WERI-Rb-1 (cell line): ENCODE measurements around the gene L1CAM.

Experiments
- DNase-seq: peaks from one replicate; pipeline ENCODE4 v3.0.0-alpha.2; 2020
- H3K27ac ChIP-seq: fragments of 250-450 bp; sonication (Bioruptor Pico); 2 replicates; pipeline ENCODE4 v1.5.1; 2020; ENCODE audit warnings: mild to moderate bottlenecking, moderate library complexity
- H3K27me3 ChIP-seq: fragments of 250-450 bp; sonication (Bioruptor Pico); 2 replicates; pipeline ENCODE4 v1.5.1; 2021; ENCODE audit warnings: mild to moderate bottlenecking, low read depth, moderate library complexity; ENCODE audit not compliant: insufficient read depth, severe bottlenecking
- H3K36me3 ChIP-seq: fragments of 250-450 bp; sonication (Bioruptor Pico); 2 replicates; pipeline ENCODE4 v1.5.1; 2020; ENCODE audit warnings: mild to moderate bottlenecking, moderate library complexity
- H3K4me3 ChIP-seq: 2 replicates; pipeline ENCODE4 v1.5.1; 2011; ENCODE audit warnings: low read depth, mild to moderate bottlenecking, control low read depth, low read length
- H3K9me3 ChIP-seq: fragments of 250-450 bp; sonication (Bioruptor Pico); 2 replicates; pipeline ENCODE4 v1.5.1; 2021; ENCODE audit warnings: mild to moderate bottlenecking, moderate library complexity; ENCODE audit not compliant: severe bottlenecking
- TF ChIP-seq, protein P1 (sequence below): IDR thresholded peaks from 2 replicates; pipeline ENCODE4 v1.5.1; 2011; ENCODE audit warnings: low read depth, mild to moderate bottlenecking, control low read depth, inconsistent platforms, low read length

Gene L1CAM

DNA sequence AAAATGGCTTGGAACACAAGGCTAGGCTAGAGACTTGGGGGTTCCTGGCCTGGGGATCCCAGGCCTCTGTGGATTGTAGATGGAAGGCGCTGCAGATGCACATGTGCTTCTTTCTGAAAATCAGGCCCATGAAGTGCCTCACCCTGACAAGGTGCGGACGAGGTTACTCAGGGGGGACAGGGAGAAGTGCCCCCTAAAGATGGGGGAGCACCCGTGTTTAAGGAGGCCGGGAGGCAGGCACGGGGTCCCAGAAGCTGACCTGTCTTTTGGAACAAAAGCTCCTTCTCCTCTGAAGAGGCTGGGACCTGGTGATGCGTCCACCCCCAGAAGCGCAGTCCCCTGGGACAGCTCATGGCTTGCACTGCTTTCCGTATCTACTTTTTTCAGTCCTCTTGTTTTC, 58.1 kb downstream of the L1CAM start:
- H3K27ac ChIP-seq: no peak overlapping the region
- H3K4me3 ChIP-seq: no peak overlapping the region
- peaks cover 8% of the 10 kb centered on the region for H3K9me3 ChIP-seq
- no peaks in the 10 kb centered on the region; the same call in 1 of the 2 replicates for H3K36me3 ChIP-seq
- no peak for DNase-seq
- H3K27me3 ChIP-seq: peaks cover 26% of the 10 kb centered on the region
- TF ChIP-seq, protein P1, sequence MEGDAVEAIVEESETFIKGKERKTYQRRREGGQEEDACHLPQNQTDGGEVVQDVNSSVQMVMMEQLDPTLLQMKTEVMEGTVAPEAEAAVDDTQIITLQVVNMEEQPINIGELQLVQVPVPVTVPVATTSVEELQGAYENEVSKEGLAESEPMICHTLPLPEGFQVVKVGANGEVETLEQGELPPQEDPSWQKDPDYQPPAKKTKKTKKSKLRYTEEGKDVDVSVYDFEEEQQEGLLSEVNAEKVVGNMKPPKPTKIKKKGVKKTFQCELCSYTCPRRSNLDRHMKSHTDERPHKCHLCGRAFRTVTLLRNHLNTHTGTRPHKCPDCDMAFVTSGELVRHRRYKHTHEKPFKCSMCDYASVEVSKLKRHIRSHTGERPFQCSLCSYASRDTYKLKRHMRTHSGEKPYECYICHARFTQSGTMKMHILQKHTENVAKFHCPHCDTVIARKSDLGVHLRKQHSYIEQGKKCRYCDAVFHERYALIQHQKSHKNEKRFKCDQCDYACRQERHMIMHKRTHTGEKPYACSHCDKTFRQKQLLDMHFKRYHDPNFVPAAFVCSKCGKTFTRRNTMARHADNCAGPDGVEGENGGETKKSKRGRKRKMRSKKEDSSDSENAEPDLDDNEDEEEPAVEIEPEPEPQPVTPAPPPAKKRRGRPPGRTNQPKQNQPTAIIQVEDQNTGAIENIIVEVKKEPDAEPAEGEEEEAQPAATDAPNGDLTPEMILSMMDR: no peak

DNA sequence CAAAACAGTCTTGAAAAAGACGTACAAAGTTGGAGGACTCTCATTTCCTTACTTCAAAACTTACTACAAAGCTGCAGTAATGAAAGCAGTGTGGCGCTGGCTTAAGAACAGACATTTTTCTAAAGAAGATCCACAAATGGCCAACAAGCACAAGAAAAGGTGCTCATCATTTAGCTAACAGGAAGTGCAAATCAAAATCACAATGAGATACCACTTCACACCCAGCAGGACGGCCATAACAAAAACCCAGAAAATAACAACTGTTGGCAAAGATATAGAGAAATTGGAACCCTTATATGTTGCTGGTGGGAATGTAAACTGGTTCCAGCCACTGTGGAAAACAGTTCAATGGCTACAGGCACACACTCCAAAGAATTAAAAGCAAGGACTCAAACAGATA, 59.0 kb downstream of the L1CAM start:
- H3K27me3 ChIP-seq: peaks cover 21% of the 10 kb centered on the region

DNA sequence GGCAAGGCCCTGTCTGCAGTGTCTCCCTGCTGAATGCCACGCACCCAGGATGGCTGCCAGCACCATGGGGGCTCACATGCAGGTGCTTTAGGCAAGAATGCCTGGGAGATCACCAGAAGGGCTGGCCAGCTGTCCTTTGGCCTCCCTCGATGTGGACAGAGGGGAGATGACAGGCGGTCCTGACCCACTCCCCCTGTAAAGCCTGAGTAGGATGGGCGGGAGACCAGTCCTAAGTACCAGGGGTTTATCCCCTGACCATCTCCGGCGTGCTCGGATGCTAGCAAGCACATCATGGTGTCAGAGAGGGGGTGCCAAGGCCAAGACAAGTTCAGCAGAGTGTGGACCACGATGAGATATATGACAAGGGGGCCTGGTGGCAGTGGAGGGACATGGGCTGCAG, 60.9 kb downstream of the L1CAM start:
- H3K27me3 ChIP-seq: peaks cover 13% of the 10 kb centered on the region
- TF ChIP-seq, protein P1: no peak

More for the DNA sequence above, 59.0 kb downstream of the L1CAM start:
- H3K9me3 ChIP-seq: peaks cover 2% of the 10 kb centered on the region
- TF ChIP-seq, protein P1: no peak
- no peak overlapping the region for H3K27ac ChIP-seq
- no peak for DNase-seq
- no peaks in the 10 kb centered on the region; the same call in 1 of the 2 replicates for H3K36me3 ChIP-seq
- H3K4me3 ChIP-seq: no peak overlapping the region

DNA sequence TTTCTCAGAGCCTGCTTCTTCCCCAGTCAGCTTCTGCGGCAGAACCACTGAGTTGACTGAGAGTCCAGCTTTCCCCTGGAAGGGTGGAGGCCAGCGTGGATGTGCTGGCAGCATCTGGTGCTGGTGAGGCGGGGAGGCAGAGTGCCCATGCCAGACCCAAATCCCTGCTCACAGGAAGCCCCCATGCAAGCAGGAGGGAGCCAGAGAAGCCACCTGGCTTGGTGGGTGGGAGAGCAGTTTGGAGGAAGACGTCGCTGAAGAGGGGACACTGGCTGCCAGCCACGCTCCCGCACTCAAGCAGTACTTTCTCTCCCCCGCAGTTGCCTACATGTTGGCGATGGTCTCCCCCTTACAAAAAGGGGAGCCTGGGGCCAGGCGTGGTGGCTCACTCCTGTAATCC, 61.6 kb downstream of the L1CAM start:
- DNase-seq: no peak
- Histone ChIP-seq H3K4me3 (no peak overlapping the region), H3K27ac (no peak overlapping the region), H3K9me3 (no peaks in the 10 kb centered on the region), H3K27me3 (peaks cover 16% of the 10 kb centered on the region), H3K36me3 (no peaks in the 10 kb centered on the region; the same call in 1 of the 2 replicates)
- TF ChIP-seq, protein P1: no peak

More for the DNA sequence above, 60.9 kb downstream of the L1CAM start:
- DNase-seq: no peak
- Histone ChIP-seq H3K36me3 (no peaks in the 10 kb centered on the region; the same call in 1 of the 2 replicates), H3K9me3 (no peaks in the 10 kb centered on the region), H3K4me3 (no peak overlapping the region), H3K27ac (no peak overlapping the region)

DNA sequence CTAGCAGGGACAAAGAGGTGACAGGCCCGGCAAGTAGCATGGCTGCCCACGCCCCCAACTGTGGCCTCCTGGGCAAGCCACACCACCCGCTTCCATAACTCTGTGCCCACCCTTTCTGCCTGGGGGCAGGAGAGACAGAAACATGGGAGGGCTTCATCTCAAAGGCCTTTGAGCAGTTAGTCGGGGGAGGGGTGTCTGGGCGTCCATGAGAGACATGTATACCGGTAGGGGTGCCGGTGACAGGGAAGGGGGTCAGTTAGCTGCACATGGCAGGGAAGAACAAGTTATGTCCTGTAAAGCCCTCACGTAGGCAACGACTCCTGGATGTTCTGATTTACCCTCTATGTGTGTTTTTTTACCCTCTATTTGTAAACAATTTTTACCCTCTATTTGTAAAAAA, 64.9 kb downstream of the L1CAM start:
- Histone ChIP-seq H3K36me3 (no peaks in the 10 kb centered on the region), H3K9me3 (no peaks in the 10 kb centered on the region), H3K27ac (no peak overlapping the region), H3K27me3 (peaks cover 19% of the 10 kb centered on the region), H3K4me3 (no peak overlapping the region)
- no peak for DNase-seq
- TF ChIP-seq, protein P1: no peak

DNA sequence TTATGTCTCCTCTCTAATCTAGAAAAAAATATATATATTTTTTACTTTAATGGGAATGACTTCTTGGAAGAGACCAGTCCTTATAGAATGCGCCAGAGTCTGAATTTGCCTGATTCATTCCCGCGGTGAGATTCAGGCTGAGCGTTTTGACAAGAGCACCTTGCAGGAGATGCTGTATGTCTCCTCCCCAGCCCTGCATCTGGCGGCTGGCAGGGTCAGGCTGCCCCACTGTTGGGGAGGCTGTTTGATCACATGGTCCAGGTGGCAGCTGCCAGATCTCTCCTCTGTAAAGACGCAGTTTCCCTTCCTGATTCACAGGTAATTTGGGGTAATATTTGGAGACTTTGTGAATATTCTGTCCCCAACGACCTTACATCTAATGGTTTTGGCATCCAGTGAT, 65.4 kb downstream of the L1CAM start:
- no peak overlapping the region for H3K4me3 ChIP-seq
- no peaks in the 10 kb centered on the region for H3K9me3 ChIP-seq
- DNase-seq: no peak
- no peaks in the 10 kb centered on the region for H3K36me3 ChIP-seq
- no peak overlapping the region for H3K27ac ChIP-seq
- TF ChIP-seq, protein P1: no peak
- peaks cover 17% of the 10 kb centered on the region for H3K27me3 ChIP-seq
